K562 (cell line): ENCODE results near the gene TCF4. TPM values are rescaled to one million over a fixed set of nuclear protein-coding genes. Genes with fewer than 3 reads are reported as not detected.

Experiments used
- ATAC-seq: fragments of 200-7000 bp; cut with Tn5 transposase; 3 replicates; pipeline ENCODE4 v1.9.1; 2020; ENCODE audit warnings: moderate library complexity
- BruUV-seq: library from RNA; stranded (reverse); fragments of 400-500 nt; replicated peaks from 2 replicates; lab custom pipeline; 2021; lab: Mats Ljungman, UMichigan
- CTCF ChIA-PET: fragments of 300-600 bp; formaldehyde crosslinking; extraction: SDS; loops from one replicate; lab custom pipeline; 2021; ENCODE audit warnings: low intra/inter-chr PET ratio; lab: Yijun Ruan, JAX
- POLR2A ChIA-PET: fragments of 300-600, 350-650 bp; sonication (Branson Sonifier 250); formaldehyde crosslinking; extraction: SDS; loops from one replicate; lab custom pipeline; 2021; ENCODE audit warnings: antibody characterized with exemption, inconsistent platforms; lab: Yijun Ruan, JAX
- DNase-seq, 4 experiments: peaks; one replicate each; pipeline versions ENCODE4 v3.0.0 to v3.0.0-alpha.2; 2011 to 2018; ENCODE audit warnings: low spot score in 3 of 4, mixed read lengths in 3 of 4; ENCODE audit errors: extremely low read depth in 1 of 4
- FAIRE-seq: peaks from 2 replicates; lab custom pipeline; 2011; peaks lifted over from hg19 to GRCh38; lab: Jason Lieb, UNC
- H2AFZ ChIP-seq: 2 replicates; pipeline ENCODE4 v1.6.0; 2011; ENCODE audit warnings: low read depth, low read length, control low read depth, inconsistent platforms
- H3K27ac ChIP-seq: fragments of 200-600 bp; 3 replicates; pipeline ENCODE4 v1.8.0; 2011; ENCODE audit warnings: low read depth, mild to moderate bottlenecking, control low read depth, inconsistent platforms, low read length, moderate library complexity, mixed read lengths; ENCODE audit errors: extremely low read depth
- H3K27me3 ChIP-seq, 2 experiments: fragments of 300-600 bp in 1 of 2; 2 replicates in 1 of 2; 3 replicates in 1 of 2; pipeline versions ENCODE4 v1.6.0 to v1.8.0; 2011; ENCODE audit warnings: inconsistent platforms in 2 of 2, low read length in 2 of 2, mild to moderate bottlenecking in 1 of 2, mixed read lengths in 1 of 2, moderate library complexity in 1 of 2; ENCODE audit not compliant: control insufficient read depth in 2 of 2, insufficient read depth in 2 of 2
- H3K36me3 ChIP-seq: fragments of 300-600 bp; 3 replicates; pipeline ENCODE4 v1.8.0; 2011; ENCODE audit warnings: mild to moderate bottlenecking, low read length, inconsistent platforms; ENCODE audit not compliant: control insufficient read depth, insufficient read depth
- H3K4me1 ChIP-seq, 2 experiments: fragments of 200-600 bp in 1 of 2; replicated peaks in 1 of 2; 2 replicates in 1 of 2; 3 replicates in 1 of 2; pipeline versions ENCODE4 v1.5.1 to v1.8.0; 2011; ENCODE audit warnings: inconsistent platforms in 2 of 2, low read length in 2 of 2, mild to moderate bottlenecking in 1 of 2, mixed read lengths in 1 of 2, moderate library complexity in 1 of 2; ENCODE audit not compliant: control insufficient read depth in 2 of 2, insufficient read depth in 2 of 2
- H3K4me2 ChIP-seq: 2 replicates; pipeline ENCODE4 v1.6.1; 2011; ENCODE audit warnings: low read length, control low read depth, inconsistent platforms, mixed read lengths; ENCODE audit not compliant: insufficient read depth
- H3K4me3 ChIP-seq: fragments of 200-600 bp; sonication (generic), shearing (Covaris generic); 2 replicates; pipeline ENCODE4 v1.5.1; 2016; ENCODE audit warnings: control low read depth, inconsistent platforms
- H3K79me2 ChIP-seq: fragments of 200-600 bp; 3 replicates; pipeline ENCODE4 v1.8.0; 2011; ENCODE audit warnings: low read length, inconsistent platforms; ENCODE audit not compliant: control insufficient read depth, insufficient read depth
- H3K9ac ChIP-seq, 2 experiments: 2 replicates each; pipeline versions ENCODE4 v1.6.0 to v1.6.1; 2011; ENCODE audit warnings: low read depth in 2 of 2, low read length in 2 of 2, control low read depth in 1 of 2, inconsistent platforms in 1 of 2, mild to moderate bottlenecking in 1 of 2, mixed read lengths in 1 of 2; ENCODE audit not compliant: insufficient read depth in 1 of 2
- H3K9me1 ChIP-seq: one replicate; pipeline ENCODE4 v1.6.0; 2011; ENCODE audit warnings: inconsistent platforms, mild to moderate bottlenecking, low read length, moderate library complexity; ENCODE audit not compliant: control insufficient read depth, insufficient read depth
- H3K9me3 ChIP-seq: replicated peaks from 2 replicates; pipeline ENCODE4 v1.5.1; 2011; ENCODE audit warnings: low read depth, low read length, inconsistent platforms; ENCODE audit not compliant: control insufficient read depth, insufficient read depth
- H4K20me1 ChIP-seq: replicated peaks from 2 replicates; pipeline ENCODE4 v1.6.1; 2011; ENCODE audit warnings: low read length, inconsistent platforms, mixed read lengths; ENCODE audit not compliant: control insufficient read depth, insufficient read depth
- CBFA2T3 ChIP-seq: fragments of 450-650 bp; IDR thresholded peaks from 2 replicates; pipeline ENCODE4 v1.6.1; 2017
- DPF2 ChIP-seq: fragments of 450-650 bp; IDR thresholded peaks from 2 replicates; pipeline ENCODE4 v1.6.1; 2016
- ETS1 ChIP-seq: conservative IDR thresholded peaks from 2 replicates; pipeline ENCODE4 v1.6.1; 2011; ENCODE audit warnings: low read depth, mild to moderate bottlenecking, low read length; ENCODE audit not compliant: control insufficient read depth
- FOXJ2 ChIP-seq: fragments of 200-800 bp; sonication (Bioruptor generic); IDR thresholded peaks from 2 replicates; pipeline ENCODE4 v1.6.1; 2016; ENCODE audit warnings: missing genetic modification characterization, missing compliant biosample characterization
- FOXK2 ChIP-seq, 2 experiments: fragments of 450-650 bp; IDR thresholded peaks in 1 of 2; conservative IDR thresholded peaks in 1 of 2; 2 replicates each; pipeline ENCODE4 v1.6.1; 2016; ENCODE audit warnings: low read depth in 2 of 2, mild to moderate bottlenecking in 1 of 2
- HDGF ChIP-seq: fragments of 450-650 bp; IDR thresholded peaks from 2 replicates; pipeline ENCODE4 v1.6.1; 2016
- MEIS2 ChIP-seq: fragments of 450-650 bp; IDR thresholded peaks from 2 replicates; pipeline ENCODE4 v1.6.1; 2014; ENCODE audit warnings: mild to moderate bottlenecking; ENCODE audit not compliant: partially characterized antibody
- RCOR1 ChIP-seq, 2 experiments: IDR thresholded peaks; 2 replicates each; pipeline ENCODE4 v1.6.1; 2012; ENCODE audit warnings: low read depth in 2 of 2, low read length in 2 of 2, borderline replicate concordance in 1 of 2, improper control_type of control experiment in 1 of 2
- TCF7 ChIP-seq: sonication (generic); IDR thresholded peaks from 2 replicates; pipeline ENCODE4 v1.6.1; 2016; ENCODE audit warnings: antibody characterized with exemption, borderline replicate concordance
- ZNF23 ChIP-seq: fragments of 250-450 bp; sonication (Bioruptor Pico); IDR thresholded peaks from 2 replicates; pipeline ENCODE4 v1.4.0; 2020; ENCODE audit warnings: mild to moderate bottlenecking
- ZNF785 ChIP-seq: fragments of 250-450 bp; sonication (Bioruptor Pico); IDR thresholded peaks from 2 replicates; pipeline ENCODE4 v1.4.0; 2020; ENCODE audit warnings: mild to moderate bottlenecking
- ZZZ3 ChIP-seq: fragments of 450-650 bp; IDR thresholded peaks from 2 replicates; pipeline ENCODE4 v1.6.1; 2016; ENCODE audit warnings: antibody characterized with exemption, mild to moderate bottlenecking, moderate library complexity
- WGBS: fragments of 100-300 bp; shearing (Covaris generic); methylation state at CpG from one replicate; pipeline ENCODE4 v1.1.6; 2016; ENCODE audit warnings: low coverage, mixed read lengths; ENCODE audit not compliant: insufficient coverage; ENCODE audit errors: missing lambda C conversion rate; 5-methylcytosine and 5-hydroxymethylcytosine counted together
- in situ Hi-C: fragments of 300-500 bp; cut with MboI; formaldehyde crosslinking; loops from 4 replicates; pipeline ENCODE4 v1.15.0; 2018; ENCODE audit warnings: inconsistent platforms, mixed read lengths
- intact Hi-C: fragments of 100-400 bp; cut with micrococcal nuclease; formaldehyde crosslinking; loops from 2 replicates; pipeline ENCODE4 v1.14.2; 2022
- polyA plus RNA-seq, 8 experiments: library from polyadenylated mRNA; depleted of rRNA in 4 of 8; stranded (reverse) in 5 of 8; unstranded in 3 of 8; fragments of >200 nt; fragmentation: Nextera tagmentation in 2 of 8; fragmentation: Illumina TruSeq in 1 of 8; extraction: Ambion mirVana in 2 of 8; extraction: Trizol in 1 of 8; gene quantifications; 2 replicates each; pipeline versions ENCODE4 v1.2.1 to v1.2.3, GENCODE V29; 2011 to 2014; ENCODE audit warnings: inconsistent platforms in 1 of 8, missing spikeins in 1 of 8
- total RNA-seq, 7 experiments: library from RNA; depleted of rRNA in 6 of 7; stranded (reverse); fragments of >200 nt in 6 of 7; fragmentation: Illumina TruSeq in 2 of 7; extraction: Trizol in 2 of 7; gene quantifications; 2 replicates each; pipeline versions ENCODE4 v1.2.1 to v1.2.3, GENCODE V29; 2011 to 2021; ENCODE audit warnings: low replicate concordance in 1 of 7

The TCF4 gene
- total and polyA plus RNA-seq, 9 of the 15 experiments (the other 6 are each of a cell fraction or from before 2014, with no cell fraction given): 4.8 to 24.7 (median 15.2) TPM

- TF ChIP-seq RCOR1 (IDR thresholded peaks at IDR 0.05; ENCODE audit: borderline replicate concordance in 1 of 2, low read depth in 2 of 2, low read length in 2 of 2) (peak in 1 of 2 experiments; percentile 38; a peak in 1 of 4 replicates), CBFA2T3 (peak; percentile 65), FOXK2 (conservative IDR thresholded peaks at IDR 0.05 in 1 of 2, IDR thresholded peaks at IDR 0.05 in 1 of 2; ENCODE audit: low read depth in 2 of 2) (no peak), DPF2 (peak; percentile 37; the same call in 1 of the 2 replicates), MEIS2 (peak; percentile 33), TCF7 (no peak)
These were observed 155.5 kb downstream of the TCF4 start (continued) for GRCh38 chr18:55432307-55433040.

GRCh38 chr18:55430026-55430425, 158.0 kb downstream of the TCF4 start:
- in situ Hi-C loops: no loop called here
- no peaks in the 10 kb centered on the region for H3K79me2 ChIP-seq
- no peak overlapping the region for H2AFZ ChIP-seq
- H3K27me3 ChIP-seq: no peaks in the 10 kb centered on the region
- POLR2A ChIA-PET: no interaction called here
- H4K20me1 ChIP-seq: no peaks in the 10 kb centered on the region
- DNase-seq (no peak), FAIRE-seq (no peak), ATAC-seq (no peak)
- CTCF ChIA-PET: no interaction called here
- no peaks in the 10 kb centered on the region for H3K9me1 ChIP-seq
- WGBS: 44% methylated on average over 2 of the region's 2 CpGs
- peaks cover 0 to 12% of the 10 kb centered on the region in 2 experiments; a peak in 2 of 5 replicates for H3K4me1 ChIP-seq
- no peak overlapping the region for H3K9ac ChIP-seq
- TF ChIP-seq ZZZ3: no peak
- TF ChIP-seq ZNF23 (CRISPR knock-in tag): no peak
- no peak for TF ChIP-seq FOXJ2
- TF ChIP-seq ETS1: no peak
- TF ChIP-seq ZNF785 (CRISPR knock-in tag): no peak
- TF ChIP-seq HDGF: no peak
- H3K27ac ChIP-seq: no peak overlapping the region
- H3K4me2 ChIP-seq: no peak overlapping the region
- H3K36me3 ChIP-seq: no peaks in the 10 kb centered on the region
- intact Hi-C loops: no loop called here
- no peak overlapping the region for H3K4me3 ChIP-seq
- no peaks in the 10 kb centered on the region for H3K9me3 ChIP-seq
- BruUV-seq: no TSS peak
